GM10847 (cell line): ENCODE data around the gene PPP4R3B.
A peak's percentile ranks its signal among the peaks of the same experiment; 100 is the strongest.

Experiments
- POLR2A ChIP-seq: IDR thresholded peaks from 2 replicates; pipeline ENCODE4 v1.6.1; 2011; ENCODE audit not compliant: insufficient read length; ENCODE audit errors: extremely low read depth

PPP4R3B gene

DNA sequence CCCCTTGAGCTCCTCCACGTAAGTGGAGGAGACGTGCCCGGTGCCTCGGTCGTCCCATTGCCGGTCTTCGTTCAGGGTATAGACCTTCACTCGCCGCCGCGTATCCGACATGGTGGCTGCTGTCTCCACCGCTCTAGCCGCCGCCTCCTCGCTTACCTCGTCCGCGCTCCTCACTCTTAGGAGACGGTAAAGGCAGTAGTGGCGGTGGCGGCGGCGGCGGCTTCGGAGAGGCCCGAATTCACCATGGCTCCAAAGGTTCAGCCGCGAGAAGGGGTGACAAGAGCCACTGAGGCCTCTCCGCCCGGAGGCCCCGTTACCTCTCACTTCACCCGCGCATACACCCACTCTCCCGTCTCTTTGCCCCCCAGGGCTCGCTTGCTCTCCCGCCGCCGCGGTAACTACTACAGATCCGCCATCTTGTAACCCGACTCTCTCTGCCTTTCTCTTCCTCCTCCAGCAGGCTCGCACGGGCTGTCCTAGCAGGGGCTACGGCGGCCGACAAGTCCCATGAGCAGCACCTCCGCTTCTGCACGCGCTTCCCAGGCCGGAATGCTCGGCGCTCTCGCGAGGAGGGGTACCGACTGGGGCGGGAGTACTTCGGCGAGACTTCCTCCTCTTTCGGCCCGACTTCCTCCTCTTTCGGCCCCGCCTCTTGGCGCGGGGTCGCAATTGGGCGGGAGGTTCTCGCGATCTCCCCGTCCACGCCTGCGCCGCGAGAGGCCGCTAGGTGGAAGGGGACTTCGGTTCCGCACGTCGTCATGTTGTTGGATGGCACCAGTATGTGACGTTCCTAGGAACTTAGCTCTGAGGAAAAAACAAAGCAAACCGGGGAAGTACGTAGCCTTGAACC lies at the start of gene PPP4R3B:
PPP4R3B (minus strand) TSS at position 448 of the 850 bp plus-strand sequence; CDS start at position 111, 337 bp downstream.
- TF ChIP-seq POLR2A = peak; percentile 65

GRCh38 chr2:55653255-55653654 lies 35.8 kb upstream of the PPP4R3B start:
- TF ChIP-seq POLR2A = no peak

DNA sequence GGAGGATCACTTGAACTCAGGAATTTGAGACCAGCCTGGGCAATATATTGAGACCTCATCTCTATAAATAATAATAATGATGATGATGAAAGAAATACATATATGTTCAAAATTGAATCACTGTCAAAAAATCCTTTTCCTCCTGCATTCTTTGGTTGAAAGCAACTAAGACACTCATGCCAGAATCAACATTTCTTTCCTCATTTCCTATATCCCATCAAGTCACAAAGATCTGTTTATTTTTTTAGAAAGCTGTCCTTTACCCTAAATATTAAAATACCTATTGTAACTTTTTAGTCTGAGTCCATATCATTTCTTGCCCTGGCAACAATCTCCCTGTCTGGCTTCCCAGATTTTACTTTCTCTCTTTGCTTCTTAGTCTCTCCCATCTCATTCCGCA lies 31.8 kb upstream of the PPP4R3B start:
- TF ChIP-seq POLR2A = no peak

DNA sequence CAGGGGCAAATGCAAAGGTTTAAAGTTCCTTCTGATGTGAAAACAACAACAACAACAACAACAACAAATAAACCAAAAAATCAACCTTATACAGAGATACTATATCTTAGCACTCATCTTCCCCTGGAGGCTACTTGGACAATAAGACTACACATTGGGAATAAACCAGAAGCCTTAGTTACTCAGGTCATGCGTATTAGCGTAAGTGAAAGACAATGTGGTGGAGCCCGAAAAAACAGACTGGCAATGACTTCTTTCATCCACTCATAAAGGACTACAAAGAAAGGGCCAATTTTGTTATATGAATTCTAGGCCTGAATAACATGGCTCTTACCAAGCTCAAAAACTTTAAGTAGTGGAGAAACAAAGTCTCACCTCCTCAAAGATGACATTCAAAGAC lies 19.4 kb upstream of the PPP4R3B start:
- no peak for TF ChIP-seq POLR2A

DNA sequence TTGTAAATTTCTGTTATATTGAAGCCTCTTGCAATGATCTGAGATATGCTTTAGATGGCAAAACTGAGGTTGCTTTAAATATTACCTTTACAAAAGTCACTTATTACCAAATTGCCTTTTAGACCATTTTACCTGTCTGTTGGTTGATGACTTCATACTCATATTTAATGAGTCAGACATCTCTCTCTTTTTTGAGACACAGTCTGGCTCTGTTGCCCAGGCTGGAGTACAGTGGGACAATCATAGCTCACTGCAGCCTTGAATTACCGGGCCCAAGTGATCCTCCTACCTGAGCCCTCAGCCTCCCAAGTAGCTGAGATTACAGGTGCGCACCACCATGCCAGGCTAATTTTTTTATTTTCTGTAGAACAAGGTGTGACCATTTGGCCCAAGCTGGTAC lies 11.5 kb upstream of the PPP4R3B start:
- no peak for TF ChIP-seq POLR2A

- TF ChIP-seq POLR2A = no peak
These were observed 10.5 kb upstream of the PPP4R3B start for GRCh38 chr2:55627915-55628314.

DNA sequence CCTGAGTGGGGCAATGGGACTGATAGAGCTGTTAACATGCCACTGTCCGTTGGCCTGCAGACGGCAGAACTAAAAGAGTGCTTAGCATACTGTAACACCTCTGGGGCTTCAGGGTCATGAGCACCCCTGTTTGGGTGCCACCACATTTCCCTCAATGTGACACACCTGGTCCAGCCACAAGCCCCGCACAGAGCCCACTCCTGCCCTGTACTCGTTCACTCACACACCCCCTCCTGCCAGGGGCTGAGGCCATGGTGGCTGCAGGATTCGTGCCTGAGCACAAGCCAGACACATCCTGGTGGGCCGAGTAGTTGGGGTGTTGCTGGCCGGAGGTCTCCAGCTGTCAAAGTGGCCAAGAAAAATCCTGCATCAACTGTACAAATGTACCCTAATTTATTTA lies 4.4 kb upstream of the PPP4R3B start:
- no peak for TF ChIP-seq POLR2A

- no peak for TF ChIP-seq POLR2A
These were observed 2.8 kb upstream of the PPP4R3B start for GRCh38 chr2:55620123-55620779.

GRCh38 chr2:55618275-55619055 lies 1.0 kb upstream of the PPP4R3B start:
- TF ChIP-seq POLR2A = no peak

- no peak for TF ChIP-seq POLR2A
These were observed 528 bp upstream of the PPP4R3B start for GRCh38 chr2:55618025-55618274.

GRCh38 chr2:55616551-55617174 lies 759 bp downstream of the PPP4R3B start:
- TF ChIP-seq POLR2A = no peak

DNA sequence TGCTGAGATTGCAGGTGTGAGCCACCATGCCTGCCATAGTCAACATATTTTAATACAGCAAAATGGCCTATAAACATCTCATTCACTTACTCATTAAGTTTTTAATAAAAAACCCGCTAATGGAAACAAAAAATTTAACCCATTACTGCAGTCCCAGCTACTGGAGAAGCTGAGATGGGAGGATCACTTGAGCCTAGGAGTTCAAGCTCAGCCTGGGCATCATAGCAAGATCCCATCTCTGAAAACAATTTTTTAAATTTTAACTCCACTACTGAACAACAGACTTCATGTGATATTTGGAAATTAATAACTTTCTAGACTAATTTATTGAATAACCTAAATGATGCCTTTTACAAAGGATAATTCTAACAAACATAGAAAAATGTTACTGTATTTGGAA lies 5.4 kb downstream of the PPP4R3B start:
- TF ChIP-seq POLR2A = no peak

DNA sequence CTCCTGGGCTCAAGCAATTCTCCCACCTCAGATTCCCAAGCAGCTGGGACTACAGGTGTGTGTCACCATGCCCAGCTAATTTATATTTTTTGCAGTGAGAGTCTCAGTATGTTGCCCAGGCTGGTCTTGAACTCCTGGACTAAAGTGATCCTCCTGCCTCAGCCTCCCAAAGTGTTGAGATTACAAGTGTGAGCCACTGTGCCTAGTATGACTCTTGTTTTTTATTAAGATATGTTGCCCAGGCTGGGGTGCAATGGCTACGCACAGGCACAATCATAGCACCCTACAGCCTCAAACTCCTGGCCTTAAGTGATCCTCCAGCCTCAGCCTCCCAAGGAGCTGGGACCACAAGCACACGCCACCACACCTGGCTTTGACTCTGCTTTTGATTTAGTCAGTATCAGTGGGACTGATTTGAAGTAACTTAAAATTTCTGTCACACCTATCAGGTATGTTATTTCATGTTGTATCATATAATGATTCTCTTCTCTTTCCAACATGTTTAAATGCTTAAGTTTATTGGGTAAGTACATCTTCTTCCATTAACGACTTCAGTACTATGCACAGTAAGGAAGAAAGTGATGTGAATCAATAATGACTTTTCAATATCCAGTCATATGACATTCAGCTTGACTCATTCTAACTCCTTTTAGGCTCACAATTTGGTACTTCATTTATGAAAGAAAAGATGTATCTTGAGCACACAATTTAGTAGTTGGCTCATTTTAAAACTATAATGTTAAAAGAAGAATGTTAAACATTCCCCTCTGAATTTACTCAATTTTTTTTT lies 6.3 kb downstream of the PPP4R3B start:
- no peak for TF ChIP-seq POLR2A

DNA sequence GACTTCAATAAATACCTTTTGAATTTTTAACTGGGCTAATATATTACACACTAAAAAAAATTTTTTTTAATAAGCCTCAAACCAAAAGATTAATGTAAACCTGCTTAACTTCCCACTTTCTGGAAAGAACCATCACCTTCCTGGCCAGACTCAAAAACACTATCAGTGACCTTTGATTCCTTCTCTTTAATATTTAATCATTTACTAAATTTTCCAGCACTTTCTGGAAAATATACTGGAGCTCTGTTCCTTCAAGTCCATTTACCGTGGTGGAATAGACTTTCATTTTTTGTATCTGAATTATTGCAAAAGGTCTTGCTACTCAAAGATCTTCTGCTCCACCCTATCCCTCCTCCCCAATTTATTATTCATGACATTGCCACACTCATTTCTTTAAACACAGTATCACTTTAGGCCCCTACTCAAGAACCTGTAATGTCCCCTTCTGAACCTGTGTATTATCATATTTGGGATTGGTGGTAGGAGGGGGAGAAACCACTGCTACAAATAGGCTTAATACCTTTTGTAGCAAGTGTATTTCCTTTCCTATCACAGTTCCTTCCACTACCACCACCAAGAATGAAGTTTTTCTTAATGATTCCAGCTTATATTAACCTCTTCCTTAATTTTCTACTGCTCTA lies 7.4 kb downstream of the PPP4R3B start:
- no peak for TF ChIP-seq POLR2A

DNA sequence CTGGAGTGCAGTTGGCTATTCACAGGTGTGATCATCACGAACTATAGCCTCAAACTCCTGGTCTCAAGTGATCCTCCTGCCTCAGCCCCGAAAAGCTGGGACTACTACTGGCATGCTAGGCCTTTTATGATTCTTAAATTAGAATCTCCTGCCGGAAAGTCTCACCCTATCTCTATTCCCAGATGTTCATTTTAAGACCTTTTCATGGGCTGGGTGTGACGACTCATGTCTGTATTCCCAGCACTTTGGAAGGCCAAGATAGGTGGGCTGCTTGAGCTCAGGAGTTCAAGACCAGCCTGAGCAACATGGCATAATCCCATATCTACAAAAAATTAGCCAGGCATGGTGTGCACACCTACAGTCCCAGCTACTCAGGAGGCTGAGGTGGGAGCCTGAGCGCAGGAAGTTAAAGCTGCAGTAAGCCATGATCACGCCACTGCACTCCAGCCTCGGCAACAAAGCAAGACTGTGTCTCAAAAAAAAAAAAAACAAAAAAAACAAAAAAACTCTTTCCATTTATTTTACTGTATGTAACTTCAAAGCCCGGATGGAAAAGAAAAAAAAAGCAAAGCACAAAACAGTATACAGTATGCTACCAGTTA lies 8.1 kb downstream of the PPP4R3B start:
- TF ChIP-seq POLR2A = no peak
